ENCODE data around the gene EXOC3. TPM values are rescaled to one million over a fixed set of nuclear protein-coding genes. Genes with fewer than 3 reads are reported as not detected.

The EXOC3 gene
- total RNA-seq, 2 experiments from 2014 or later, result 68.2 to 71.2 TPM

- Mint-ChIP-seq H3K4me1 (no peaks in the 10 kb centered on the region), H3K27me3 (no peaks in the 10 kb centered on the region), H3K36me3 (no peaks in the 10 kb centered on the region), H3K4me3 (no peak overlapping the region), H3K9me3 (ENCODE audit: low read depth) (no peaks in the 10 kb centered on the region), H3K27ac (no peak overlapping the region)
- ATAC-seq, result no peak
- no peak for DNase-seq
- CTCF ChIA-PET, result no interaction called here
Measured at GRCh38 chr5:489689-490080, 46.7 kb downstream of the EXOC3 start.

- H3K36me3 Mint-ChIP-seq, result no peaks in the 10 kb centered on the region
- ATAC-seq, result no peak
- H3K4me1 Mint-ChIP-seq, result no peaks in the 10 kb centered on the region
- CTCF ChIA-PET, result no interaction called here
- H3K27ac Mint-ChIP-seq, result no peak overlapping the region
- no peaks in the 10 kb centered on the region for H3K27me3 Mint-ChIP-seq
- no peaks in the 10 kb centered on the region for H3K9me3 Mint-ChIP-seq (ENCODE audit: low read depth)
- no peak for DNase-seq
- no peak overlapping the region for H3K4me3 Mint-ChIP-seq
Measured at GRCh38 chr5:490116-491106, 47.4 kb downstream of the EXOC3 start.

GRCh38 chr5:491119-491855, 48.3 kb downstream of the EXOC3 start:
- Mint-ChIP-seq H3K27ac (no peak overlapping the region), H3K9me3 (ENCODE audit: low read depth) (no peaks in the 10 kb centered on the region), H3K4me1 (no peaks in the 10 kb centered on the region), H3K36me3 (no peaks in the 10 kb centered on the region), H3K4me3 (no peak overlapping the region), H3K27me3 (no peaks in the 10 kb centered on the region)
- DNase-seq (no peak), ATAC-seq (no peak)
- CTCF ChIA-PET, result no interaction called here

GRCh38 chr5:491856-492155, 48.8 kb downstream of the EXOC3 start:
- Mint-ChIP-seq H3K27ac (no peak overlapping the region), H3K4me3 (no peak overlapping the region)

GRCh38 chr5:492314-492893, 49.4 kb downstream of the EXOC3 start:
- Mint-ChIP-seq H3K36me3 (no peaks in the 10 kb centered on the region), H3K27me3 (no peaks in the 10 kb centered on the region), H3K9me3 (ENCODE audit: low read depth) (no peaks in the 10 kb centered on the region), H3K27ac (no peak overlapping the region), H3K4me3 (no peak overlapping the region), H3K4me1 (no peaks in the 10 kb centered on the region)
- ATAC-seq (no peak), DNase-seq (no peak)
- CTCF ChIA-PET, result no interaction called here

More at GRCh38 chr5:491856-492155, 48.8 kb downstream of the EXOC3 start:
- H3K4me1 Mint-ChIP-seq, result no peaks in the 10 kb centered on the region
- H3K9me3 Mint-ChIP-seq (ENCODE audit: low read depth), result no peaks in the 10 kb centered on the region
- no peaks in the 10 kb centered on the region for H3K36me3 Mint-ChIP-seq
- DNase-seq (no peak), ATAC-seq (no peak)
- no peaks in the 10 kb centered on the region for H3K27me3 Mint-ChIP-seq
- CTCF ChIA-PET, result no interaction called here

- no peaks in the 10 kb centered on the region for H3K4me1 Mint-ChIP-seq
- H3K27ac Mint-ChIP-seq, result no peak overlapping the region
- DNase-seq (no peak), ATAC-seq (no peak)
- H3K27me3 Mint-ChIP-seq, result no peaks in the 10 kb centered on the region
- CTCF ChIA-PET, result no interaction called here
- no peaks in the 10 kb centered on the region for H3K36me3 Mint-ChIP-seq
- H3K4me3 Mint-ChIP-seq, result no peak overlapping the region
- no peaks in the 10 kb centered on the region for H3K9me3 Mint-ChIP-seq (ENCODE audit: low read depth)
Measured at GRCh38 chr5:493119-493701, 50.2 kb downstream of the EXOC3 start.

GRCh38 chr5:493758-494157, 50.8 kb downstream of the EXOC3 start:
- DNase-seq (no peak), ATAC-seq (no peak)
- H3K9me3 Mint-ChIP-seq (ENCODE audit: low read depth), result no peaks in the 10 kb centered on the region
- H3K36me3 Mint-ChIP-seq, result no peaks in the 10 kb centered on the region
- CTCF ChIA-PET, result no interaction called here
- no peaks in the 10 kb centered on the region for H3K27me3 Mint-ChIP-seq
- H3K4me1 Mint-ChIP-seq, result no peaks in the 10 kb centered on the region
- no peak overlapping the region for H3K27ac Mint-ChIP-seq
- H3K4me3 Mint-ChIP-seq, result no peak overlapping the region

- H3K4me1 Mint-ChIP-seq, result no peaks in the 10 kb centered on the region
- no peaks in the 10 kb centered on the region for H3K27me3 Mint-ChIP-seq
- ATAC-seq (no peak), DNase-seq (no peak)
- CTCF ChIA-PET, result no interaction called here
- no peaks in the 10 kb centered on the region for H3K9me3 Mint-ChIP-seq (ENCODE audit: low read depth)
- H3K36me3 Mint-ChIP-seq, result no peaks in the 10 kb centered on the region
- no peak overlapping the region for H3K4me3 Mint-ChIP-seq
- no peak overlapping the region for H3K27ac Mint-ChIP-seq
Measured at GRCh38 chr5:494667-495255, 51.8 kb downstream of the EXOC3 start.

- no peaks in the 10 kb centered on the region for H3K36me3 Mint-ChIP-seq
- DNase-seq, result no peak
- CTCF ChIA-PET, result no interaction called here
- H3K9me3 Mint-ChIP-seq (ENCODE audit: low read depth), result no peaks in the 10 kb centered on the region
- no peak for ATAC-seq
- H3K4me1 Mint-ChIP-seq, result no peaks in the 10 kb centered on the region
- no peak overlapping the region for H3K27ac Mint-ChIP-seq
- no peaks in the 10 kb centered on the region for H3K27me3 Mint-ChIP-seq
- H3K4me3 Mint-ChIP-seq, result no peak overlapping the region
Measured at GRCh38 chr5:496028-496427, 53.1 kb downstream of the EXOC3 start.

GRCh38 chr5:497090-497700, 54.2 kb downstream of the EXOC3 start:
- H3K4me1 Mint-ChIP-seq, result no peaks in the 10 kb centered on the region
- H3K27me3 Mint-ChIP-seq, result peaks cover 4% of the 10 kb centered on the region
- ATAC-seq (no peak), DNase-seq (no peak)
- H3K4me3 Mint-ChIP-seq, result no peak overlapping the region
- H3K27ac Mint-ChIP-seq, result no peak overlapping the region
- no peaks in the 10 kb centered on the region for H3K9me3 Mint-ChIP-seq (ENCODE audit: low read depth)
- CTCF ChIA-PET, result no interaction called here
- H3K36me3 Mint-ChIP-seq, result no peaks in the 10 kb centered on the region

GRCh38 chr5:497871-498509, 55.0 kb downstream of the EXOC3 start:
- no peaks in the 10 kb centered on the region for H3K36me3 Mint-ChIP-seq
- H3K27me3 Mint-ChIP-seq, result peaks cover 11% of the 10 kb centered on the region
- no peaks in the 10 kb centered on the region for H3K9me3 Mint-ChIP-seq (ENCODE audit: low read depth)
- no peak for DNase-seq
- CTCF ChIA-PET, result no interaction called here
- no peak for ATAC-seq
- H3K27ac Mint-ChIP-seq, result no peak overlapping the region
- H3K4me1 Mint-ChIP-seq, result no peaks in the 10 kb centered on the region
- H3K4me3 Mint-ChIP-seq, result no peak overlapping the region

- Mint-ChIP-seq H3K4me1 (no peaks in the 10 kb centered on the region), H3K9me3 (ENCODE audit: low read depth) (no peaks in the 10 kb centered on the region), H3K27me3 (peaks cover 11% of the 10 kb centered on the region), H3K4me3 (no peak overlapping the region), H3K27ac (no peak overlapping the region), H3K36me3 (no peaks in the 10 kb centered on the region)
- DNase-seq, result no peak
- no peak for ATAC-seq
- CTCF ChIA-PET, result no interaction called here
Measured at GRCh38 chr5:499233-500209, 56.5 kb downstream of the EXOC3 start.

Data from activated CD8-positive, alpha-beta memory T cell treated with anti-CD3 and anti-CD28 coated beads, Interleukin-2, amount 10 ng/mL, durations not matched to agents 7 days and 5 days (primary cell).